DMS79 (cell line): ENCODE measurements around the gene SLC6A17.
A peak's percentile ranks its signal among the peaks of the same experiment; 100 is the strongest.

Experiments used
- DNase-seq: peaks from one replicate; lab custom pipeline; 2025; lab: John Stamatoyannopoulos, UW

Gene SLC6A17

DNA sequence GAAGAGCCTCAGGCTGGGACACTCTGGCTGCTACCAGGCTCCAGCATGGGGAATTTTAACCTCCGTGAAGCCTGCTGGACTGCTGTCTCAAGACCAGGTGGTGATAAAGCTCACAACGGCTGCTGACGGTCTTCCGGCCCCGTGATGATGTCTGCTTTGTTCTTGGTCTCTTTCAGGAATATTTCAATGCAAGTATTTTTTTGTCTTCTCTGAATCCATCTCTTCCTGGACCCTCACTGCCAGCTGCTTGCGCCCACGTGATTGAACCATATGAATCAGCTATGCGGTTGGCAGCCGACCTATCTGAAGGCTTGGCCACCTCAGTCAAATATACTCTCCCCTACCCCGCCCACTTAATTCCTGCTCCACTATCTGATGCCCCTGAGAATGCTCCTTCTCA is 14.6 kb upstream of the SLC6A17 start:
- DNase-seq, result no peak

DNA sequence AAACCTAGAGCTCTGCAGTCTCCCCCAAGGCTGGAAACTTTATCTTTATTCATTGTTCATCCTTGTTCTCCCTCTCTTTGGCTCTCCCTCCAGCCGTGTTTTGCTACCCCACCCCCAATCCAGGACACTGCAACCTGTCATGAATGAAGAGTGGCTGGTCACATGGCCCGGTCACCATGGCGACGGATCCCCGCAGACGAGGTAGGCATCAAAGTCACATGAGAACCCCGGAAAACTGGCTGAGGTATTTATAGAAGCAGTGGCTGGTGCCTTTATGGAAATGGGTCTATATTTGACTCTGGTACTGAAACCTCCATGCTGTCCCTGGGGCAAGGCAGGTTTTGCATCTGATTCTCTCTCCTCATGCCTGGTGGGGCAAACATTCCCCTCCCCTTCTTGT is 13.4 kb upstream of the SLC6A17 start:
- DNase-seq, result peak; percentile 88

DNA sequence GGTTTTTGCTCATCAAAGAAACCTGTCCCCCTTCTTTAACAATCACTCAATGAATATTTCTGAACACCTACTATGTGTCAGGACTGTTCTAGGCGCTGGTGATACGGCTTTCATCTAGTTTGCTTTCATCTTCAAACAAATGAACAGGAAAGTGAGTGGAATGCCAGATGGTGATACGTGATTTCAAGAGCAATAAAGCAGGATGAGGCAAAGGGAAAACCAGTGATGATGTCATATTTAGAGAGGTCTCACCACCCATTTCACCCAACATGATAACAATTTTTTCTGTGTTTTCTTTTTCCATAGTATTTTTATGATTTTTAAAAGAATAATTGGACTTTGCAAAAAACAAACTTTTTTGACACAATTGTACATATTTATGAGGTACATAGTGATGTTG is 11.3 kb upstream of the SLC6A17 start:
- no peak for DNase-seq

DNA sequence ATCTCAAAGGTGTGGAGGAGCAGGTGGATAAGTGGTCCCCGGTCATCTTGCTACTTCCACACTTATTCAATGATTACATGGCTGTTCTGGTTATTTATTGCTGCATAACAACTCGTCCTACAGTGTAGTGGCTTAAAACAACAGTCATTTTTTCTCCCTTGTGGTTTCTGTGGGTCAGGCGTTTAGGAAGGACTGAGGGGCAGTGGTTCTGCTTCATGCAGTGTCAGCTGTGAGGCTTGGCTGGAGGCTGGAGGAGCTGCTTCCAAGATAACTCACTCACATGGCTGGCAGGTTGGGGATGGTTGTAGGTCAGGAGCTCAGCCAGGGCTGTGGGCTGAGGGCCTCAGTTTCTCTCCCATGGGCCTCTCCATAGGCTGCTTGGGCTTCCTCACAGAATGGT is 5.9 kb upstream of the SLC6A17 start:
- DNase-seq, result no peak

DNA sequence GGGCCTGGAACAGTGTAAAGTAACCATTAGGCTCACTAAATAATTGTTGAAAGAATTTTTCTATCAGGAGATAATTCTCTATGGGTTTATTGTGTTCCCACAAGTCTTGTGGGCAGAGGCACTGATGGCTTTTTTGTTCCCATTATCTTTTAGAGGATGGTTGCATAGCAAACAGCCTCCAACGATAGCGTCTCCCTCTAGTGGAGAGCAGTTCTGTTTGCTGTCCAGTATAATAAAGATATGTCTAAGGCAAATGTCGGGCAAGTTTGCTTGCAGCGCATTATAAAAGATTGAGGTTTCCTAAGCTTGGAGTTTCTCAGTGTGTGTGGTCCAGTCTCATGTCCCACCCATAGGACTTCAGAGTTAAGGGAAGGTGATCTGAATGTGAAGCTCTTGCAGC is 1.3 kb upstream of the SLC6A17 start:
- DNase-seq, result no peak

DNA sequence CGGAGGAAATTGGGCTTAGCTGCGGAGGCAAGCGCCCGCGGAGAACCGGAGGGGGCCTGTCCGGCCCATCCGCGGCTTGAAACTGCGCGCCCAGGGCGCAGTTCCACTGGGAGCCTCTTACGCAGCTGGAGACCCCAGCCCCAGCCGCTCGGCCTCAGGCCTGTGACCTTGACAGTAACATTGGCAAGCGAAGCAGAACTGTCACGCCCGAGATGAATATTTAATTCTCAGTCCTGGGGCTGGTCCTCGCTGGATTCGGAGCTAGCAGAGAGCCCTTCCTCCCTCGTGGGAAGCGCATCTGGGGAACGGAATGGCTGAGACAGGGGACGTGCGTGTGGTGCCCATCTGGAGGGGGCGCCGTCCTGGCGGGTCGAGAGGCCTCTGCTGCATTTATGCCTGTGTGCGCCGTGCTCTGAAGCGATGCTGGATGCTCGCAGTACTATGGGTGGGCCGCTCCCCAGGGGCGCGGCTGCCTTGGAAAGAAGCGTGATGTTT is 928 bp downstream of the SLC6A17 start:
- DNase-seq, result no peak

DNA sequence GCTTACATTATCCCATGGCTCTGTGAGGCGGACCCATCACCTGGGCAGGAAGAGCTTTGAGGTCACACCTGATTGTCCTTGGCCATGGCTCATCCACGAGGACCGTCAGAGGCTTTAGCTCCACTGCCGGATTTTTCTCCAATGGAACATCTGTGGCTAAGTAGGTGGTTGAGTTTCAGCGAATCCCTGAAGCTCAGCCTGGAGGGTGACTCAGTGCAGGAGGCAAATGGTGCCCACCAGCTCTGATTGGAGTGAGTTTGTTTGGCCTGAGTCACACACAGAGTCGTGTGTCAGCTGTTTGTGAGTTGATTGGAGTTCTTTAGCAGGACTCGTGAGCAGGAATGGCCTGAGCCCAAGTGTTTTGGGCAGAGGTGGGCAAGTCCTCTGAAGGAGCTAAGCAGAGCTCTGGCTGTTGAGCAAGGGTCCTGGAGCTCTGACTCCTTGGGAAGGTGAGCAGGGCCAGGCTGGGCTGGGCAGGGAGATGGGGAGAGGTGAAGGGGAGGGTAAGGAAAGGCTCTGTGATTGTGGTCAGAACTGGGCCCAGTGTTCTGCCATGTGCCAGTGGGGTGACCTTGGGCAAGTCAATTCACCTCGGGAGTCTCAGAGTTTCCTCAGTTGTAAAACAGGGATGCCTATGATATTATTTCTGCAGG is 2.0 kb downstream of the SLC6A17 start:
- DNase-seq, result no peak

DNA sequence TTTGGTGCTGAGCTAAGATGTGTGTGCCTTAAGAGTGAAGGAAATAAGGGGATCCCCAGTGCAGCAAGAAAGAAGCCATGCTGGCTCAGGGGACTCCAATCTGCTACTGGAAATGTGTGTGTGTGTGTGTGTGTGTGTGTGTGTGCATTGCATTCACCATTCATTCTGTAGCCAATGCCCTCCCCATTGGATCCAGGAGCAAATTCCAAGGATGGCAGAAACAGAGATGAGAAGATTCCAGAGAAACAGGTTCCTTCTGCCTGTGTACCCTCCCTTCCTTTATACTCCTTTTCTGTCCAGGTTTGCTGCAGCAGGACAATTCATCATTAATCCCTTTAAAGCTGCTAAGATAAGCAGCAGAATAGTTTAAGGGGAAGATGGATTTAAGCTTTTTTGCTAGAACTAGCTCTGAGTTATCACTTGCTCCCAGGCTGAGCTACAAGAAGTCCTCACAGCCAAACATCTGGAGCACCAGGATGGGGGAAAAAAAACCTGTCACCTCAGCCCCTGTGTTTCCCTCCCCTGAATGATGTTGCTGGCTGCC is 3.2 kb downstream of the SLC6A17 start:
- DNase-seq, result no peak

DNA sequence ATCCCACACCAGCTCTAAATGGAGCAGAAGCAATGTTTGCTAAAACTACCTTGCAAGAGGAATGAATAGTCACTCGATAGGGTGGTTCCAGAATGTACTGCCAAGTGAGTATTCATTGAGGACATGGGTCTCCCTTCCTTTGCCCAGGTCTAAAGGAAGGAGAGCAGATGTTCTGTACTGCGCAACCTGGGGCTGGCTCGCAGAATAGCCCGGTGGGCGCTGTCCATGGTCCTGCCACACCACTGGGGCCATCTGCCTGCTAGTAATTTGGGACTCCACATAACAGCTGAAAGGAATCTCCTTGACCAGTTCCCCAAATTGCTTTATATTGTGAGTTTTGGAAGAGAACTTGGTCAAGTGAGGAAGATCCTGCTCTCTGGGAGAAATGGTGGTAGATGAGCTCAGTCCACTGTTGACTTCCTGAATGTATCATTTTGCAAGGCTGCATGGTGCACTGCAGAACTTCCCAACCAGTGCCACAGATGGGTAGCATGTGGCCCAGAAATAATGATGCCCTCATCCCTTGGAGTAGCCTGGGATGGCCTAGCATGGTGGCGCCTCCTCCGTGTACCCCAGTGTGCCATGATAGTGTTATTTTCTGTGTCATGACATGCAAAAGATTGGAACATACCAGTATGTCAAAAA is 5.7 kb downstream of the SLC6A17 start:
- DNase-seq, result no peak

DNA sequence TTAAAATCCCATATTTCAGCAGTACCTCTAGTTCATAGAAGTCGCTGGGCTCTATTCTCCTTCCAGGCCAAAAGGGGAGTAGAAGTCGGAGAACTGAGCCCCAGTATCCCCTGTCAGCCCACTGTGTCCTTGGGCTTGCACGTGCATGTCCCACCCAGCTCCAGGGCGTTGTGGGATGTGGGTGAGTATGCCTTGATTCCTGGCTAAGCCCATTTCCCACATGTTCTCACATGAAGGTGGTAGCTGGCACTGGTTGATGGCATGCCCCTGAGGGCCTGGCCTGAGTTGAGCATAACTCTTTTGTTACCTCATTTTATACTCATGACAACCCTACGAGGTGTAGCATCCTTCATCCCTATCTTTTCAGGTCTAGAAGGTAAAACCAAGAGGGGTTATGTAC is 8.0 kb downstream of the SLC6A17 start:
- no peak for DNase-seq

DNA sequence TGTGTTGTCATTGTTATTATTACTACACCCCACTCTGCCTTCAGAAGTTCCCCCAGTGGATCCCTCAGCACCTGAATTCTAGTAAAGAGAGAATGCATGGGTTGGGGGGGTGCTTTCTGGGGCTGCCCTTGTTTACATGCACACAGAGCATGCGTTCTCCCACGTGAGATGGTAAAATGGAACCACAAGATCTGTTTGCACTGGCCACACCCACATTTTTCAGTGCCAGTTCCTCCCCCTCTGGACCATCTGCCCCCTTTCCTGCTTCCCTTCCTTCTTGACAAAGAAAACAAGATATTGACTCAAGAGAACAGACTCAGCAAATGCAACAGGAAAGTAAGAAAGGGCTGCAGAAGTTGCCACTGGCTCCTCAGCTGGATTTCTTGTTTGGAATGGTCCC is 8.9 kb downstream of the SLC6A17 start:
- no peak for DNase-seq

DNA sequence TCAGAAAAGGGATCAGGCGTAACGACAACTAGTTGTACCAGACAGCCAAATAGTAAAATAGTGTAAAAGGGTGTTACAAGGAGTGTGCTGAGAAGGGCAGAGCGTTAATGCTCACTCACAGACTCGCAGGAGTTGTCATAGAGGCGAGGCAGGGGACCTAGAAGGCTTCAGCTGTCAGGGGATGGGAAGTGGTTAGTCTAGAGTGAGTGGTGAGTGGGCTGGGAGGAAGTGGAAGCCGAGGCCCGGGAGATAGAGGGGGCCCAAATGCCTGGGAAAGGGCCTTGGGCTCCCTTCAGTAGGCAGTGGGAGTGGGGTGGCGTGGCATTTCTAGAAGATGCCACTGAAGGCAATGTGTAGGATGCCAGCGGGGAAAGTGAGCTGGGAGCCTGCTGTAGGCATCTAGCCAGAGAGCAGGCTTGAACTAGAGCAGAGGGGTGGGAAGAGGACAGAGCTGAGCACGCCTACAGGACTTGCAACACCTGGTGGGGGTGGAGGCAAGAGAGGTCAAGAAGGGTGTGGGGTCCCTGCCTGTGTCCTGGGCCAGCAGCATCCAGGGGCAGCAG is 10.3 kb downstream of the SLC6A17 start:
- DNase-seq, result no peak

DNA sequence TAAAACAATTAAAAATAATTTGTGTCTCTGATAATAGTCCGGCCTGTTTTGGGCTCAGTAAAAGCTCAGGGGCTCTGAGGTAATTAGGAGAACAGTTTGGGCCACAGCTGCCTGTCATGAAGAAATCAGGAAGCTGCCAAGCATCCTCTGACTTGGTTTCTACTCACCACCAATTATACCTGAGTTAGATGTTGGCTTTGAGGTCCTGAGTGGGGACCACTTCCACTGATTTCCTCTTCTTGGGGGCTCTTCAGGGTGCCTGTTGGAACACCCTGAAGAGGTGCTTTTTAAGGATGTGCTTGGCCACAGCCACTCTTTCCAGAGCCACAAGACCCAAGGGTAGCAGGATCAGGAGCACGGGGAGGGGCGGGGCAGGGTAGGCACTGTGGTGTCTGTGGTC is 10.9 kb downstream of the SLC6A17 start:
- no peak for DNase-seq

DNA sequence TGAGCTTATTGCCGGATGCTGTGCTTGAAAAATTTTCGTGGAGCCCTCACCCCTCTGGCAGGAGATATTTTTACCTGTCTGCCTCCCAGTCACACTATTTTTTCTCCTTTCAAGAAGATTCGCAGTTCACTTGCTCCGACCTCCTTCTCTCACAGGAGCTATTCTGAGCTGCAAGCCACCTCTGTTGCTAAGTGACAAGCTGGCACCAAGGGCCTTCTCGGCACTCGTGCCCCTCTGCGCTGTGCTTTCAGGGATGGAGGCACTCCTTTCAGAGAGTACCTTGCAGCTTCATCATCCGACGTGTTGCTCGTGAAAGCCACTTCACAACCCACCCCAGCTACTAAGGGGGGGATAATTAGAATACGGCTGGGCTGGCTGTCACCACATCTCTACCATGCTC is 11.6 kb downstream of the SLC6A17 start:
- peak; percentile 96 for DNase-seq

DNA sequence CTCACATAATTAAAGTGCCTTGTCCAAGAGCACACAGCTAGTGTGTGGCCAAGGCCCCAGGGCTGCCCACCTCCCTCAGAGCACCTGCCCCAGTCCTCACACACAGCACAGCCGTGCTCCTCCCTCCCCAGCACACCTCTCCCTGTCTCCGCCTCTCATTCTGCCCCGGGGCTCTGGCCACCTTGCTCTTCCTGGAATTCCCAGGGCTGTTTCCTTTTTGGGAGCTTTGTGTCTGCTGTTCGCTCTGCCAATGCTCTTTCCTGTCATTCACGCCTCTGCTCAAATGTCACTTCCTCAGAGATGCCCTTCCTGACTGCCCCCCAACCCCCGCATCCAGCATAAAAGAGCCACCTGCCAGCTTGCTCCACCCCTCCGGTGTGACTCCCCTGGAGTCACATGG is 13.3 kb downstream of the SLC6A17 start:
- no peak for DNase-seq

DNA sequence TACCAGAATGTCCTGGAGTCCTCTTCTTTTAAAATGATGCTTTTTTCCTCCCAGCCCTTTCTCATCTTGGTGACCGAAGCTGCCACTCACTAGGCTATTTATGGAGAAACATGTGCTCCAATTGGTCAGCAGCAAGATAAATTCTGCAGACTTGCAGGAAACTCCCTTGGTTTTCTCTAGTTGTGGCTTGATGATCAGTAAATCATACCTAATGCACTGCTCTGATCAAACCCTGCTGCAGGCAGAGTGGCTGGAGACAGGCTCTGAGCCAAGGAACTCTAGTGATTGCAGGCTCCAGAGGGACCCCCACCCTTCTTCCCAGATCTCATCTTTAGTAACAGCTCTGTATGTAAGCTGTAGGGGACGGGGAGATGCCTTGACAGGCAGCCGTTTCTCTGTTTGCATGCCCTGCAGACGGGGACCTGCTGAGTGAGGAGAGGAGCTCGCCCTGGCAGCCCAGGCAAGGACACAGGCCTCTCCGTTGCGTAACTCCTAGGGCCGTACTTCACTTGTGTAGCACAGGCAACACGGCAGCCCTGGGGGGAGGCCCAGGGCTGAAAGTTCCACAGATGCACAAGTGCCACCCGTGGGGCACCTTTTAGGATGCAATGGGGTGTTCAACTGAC is 14.5 kb downstream of the SLC6A17 start:
- DNase-seq, result no peak

DNA sequence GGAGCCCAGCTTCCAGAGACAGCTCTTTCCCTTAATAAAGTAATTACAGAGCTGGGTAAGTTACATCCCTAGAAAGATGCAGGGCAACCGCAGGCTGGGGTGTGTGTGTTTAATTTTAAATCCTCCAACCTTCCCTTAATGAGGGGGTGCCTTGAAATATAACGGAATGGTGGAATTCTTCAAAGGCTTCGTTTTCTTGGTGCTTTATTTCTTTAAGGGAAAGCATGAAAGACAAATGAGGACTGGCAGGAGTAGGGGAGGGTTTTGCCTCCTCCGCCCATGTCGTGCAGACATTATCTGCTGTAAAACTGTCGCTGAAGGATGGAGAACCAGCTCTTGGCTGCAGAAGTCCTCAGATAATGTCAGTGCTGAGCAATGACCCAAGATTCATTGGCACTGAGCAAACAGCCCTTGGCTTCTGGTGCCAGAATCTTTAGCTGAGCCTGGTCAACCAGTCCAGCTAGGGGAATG is 15.5 kb downstream of the SLC6A17 start:
- no peak for DNase-seq

DNA sequence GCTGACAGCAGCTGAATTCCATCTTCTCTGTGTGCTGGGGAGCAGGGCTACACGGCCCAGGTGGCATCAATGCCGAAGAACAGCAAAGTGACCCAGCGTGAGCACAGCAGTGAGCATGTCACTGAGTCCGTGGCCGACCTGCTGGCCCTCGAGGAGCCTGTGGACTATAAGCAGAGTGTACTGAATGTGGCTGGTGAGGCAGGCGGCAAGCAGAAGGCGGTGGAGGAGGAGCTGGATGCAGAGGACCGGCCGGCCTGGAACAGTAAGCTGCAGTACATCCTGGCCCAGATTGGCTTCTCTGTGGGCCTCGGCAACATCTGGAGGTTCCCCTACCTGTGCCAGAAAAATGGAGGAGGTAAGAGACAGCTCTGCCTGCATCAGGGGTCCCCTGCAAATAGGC is 16.6 kb downstream of the SLC6A17 start:
- no peak for DNase-seq

DNA sequence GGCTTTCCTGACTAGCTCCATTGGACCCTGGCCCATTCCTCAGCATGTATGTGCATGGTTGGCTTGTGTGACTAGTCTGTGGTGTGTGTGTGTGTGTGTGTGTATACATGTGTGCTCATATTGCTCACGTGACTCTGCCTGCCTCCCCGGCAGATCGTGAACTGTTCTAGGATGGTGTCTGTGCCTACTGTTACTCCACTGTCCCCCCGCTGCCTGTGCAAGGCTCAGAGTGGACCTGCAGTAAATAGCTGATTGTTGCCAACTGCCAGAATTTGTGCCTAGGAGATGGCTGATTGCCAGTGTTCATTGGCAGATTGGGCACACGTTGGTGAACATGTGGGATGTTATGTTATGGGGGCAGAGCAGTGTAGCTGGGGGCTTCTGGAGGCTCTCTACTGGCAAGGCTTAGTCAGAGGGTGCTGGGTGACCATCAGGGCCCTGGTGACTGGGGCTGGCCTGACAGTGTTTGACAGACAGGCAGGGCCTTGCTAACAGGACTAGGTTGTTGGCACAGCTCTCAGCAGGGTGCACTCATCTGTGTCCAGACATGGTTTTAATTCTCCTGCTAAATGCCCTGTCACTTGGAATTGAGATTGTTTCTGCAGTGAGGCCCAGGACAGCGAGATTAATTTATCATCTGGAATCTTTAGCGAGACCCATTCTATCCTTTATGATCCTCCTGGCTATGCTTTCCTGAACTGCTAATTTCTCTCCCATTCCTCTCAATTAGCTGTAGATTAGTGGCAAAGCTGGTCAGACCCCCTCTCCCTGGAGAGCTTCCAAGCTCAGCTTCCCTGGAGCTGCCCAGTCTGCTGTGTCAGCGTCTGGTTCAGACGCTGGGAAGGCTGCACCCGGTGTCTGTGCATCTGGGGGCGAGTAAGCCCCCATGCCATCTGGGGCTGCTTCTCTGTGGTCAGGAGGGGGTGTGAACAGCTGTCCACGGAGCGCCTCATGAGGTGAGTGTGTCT is 20.8 kb downstream of the SLC6A17 start:
- DNase-seq, result peak; percentile 47

DNA sequence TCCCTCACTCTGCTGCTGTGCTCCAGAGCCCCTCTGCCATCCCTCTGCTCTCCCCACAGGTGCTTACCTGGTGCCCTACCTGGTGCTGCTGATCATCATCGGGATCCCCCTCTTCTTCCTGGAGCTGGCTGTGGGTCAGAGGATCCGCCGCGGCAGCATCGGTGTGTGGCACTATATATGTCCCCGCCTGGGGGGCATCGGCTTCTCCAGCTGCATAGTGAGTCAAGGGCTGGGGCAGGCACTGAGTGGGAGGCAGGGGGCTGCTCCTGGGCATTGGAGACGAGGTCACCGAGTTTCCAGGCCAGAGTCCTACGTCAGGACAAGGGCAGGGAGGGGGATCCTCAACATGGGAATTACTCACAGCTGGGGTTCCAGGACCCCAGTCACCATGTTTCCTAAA is 21.7 kb downstream of the SLC6A17 start:
- no peak for DNase-seq

DNA sequence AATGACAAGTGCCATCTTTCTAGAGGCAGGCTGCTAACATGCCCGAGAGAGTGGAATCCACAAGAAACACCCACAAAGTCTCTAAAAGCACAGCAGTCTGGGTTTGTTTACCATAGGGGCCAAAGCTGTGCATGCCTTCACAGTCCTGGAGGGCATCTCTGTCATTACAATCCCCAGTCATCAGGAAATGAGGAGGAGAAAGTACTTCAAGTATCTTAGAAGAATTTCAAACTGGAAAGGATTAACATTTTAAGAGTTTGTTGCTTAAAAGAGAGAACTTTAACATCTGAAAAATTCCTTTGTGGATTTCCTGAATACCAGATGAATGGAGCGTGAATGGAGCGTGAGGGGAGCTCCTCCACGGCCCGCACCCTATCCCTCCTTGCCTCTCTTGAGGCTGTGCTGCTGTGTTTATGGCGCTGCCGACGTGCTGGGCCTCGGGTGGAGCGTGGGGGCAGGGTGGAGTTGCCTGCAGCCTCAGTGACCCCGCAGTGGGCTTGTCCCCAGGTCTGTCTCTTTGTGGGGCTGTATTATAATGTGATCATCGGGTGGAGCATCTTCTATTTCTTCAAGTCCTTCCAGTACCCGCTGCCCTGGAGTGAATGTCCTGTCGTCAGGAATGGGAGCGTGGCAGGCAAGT is 23.3 kb downstream of the SLC6A17 start:
- no peak for DNase-seq
